SK-N-SH (cell line): ENCODE results near the gene C1orf35. TPM values are rescaled to one million over a fixed set of nuclear protein-coding genes. Genes with fewer than 3 reads are reported as not detected.
A peak's percentile ranks its signal among the peaks of the same experiment; 100 is the strongest.

ENCODE experiments used
- CTCF ChIA-PET: fragments of 300-600, 350-600 bp; formaldehyde crosslinking; extraction: SDS; loops from one replicate; lab custom pipeline; 2021; lab: Yijun Ruan, JAX
- POLR2A ChIA-PET: fragments of 350-600 bp; sonication (Branson Sonifier 250); formaldehyde crosslinking; extraction: SDS; loops from one replicate; lab custom pipeline; 2020; ENCODE audit warnings: antibody characterized with exemption, inconsistent platforms; lab: Yijun Ruan, JAX
- DNase-seq: peaks from one replicate; pipeline ENCODE4 v3.0.0; 2012
- H2AFZ ChIP-seq: fragments of 200-600 bp; sonication (generic); 2 replicates; pipeline ENCODE4 v1.8.1; 2016; ENCODE audit warnings: antibody characterized with exemption, mild to moderate bottlenecking, low read depth
- H3F3A ChIP-seq: fragments of 200-600 bp; sonication (generic); replicated peaks from 2 replicates; pipeline ENCODE3; 2016; ENCODE audit warnings: antibody characterized with exemption, mild to moderate bottlenecking; ENCODE audit not compliant: insufficient read depth
- H3K27ac ChIP-seq, 2 experiments: fragments of 200-500 bp in 1 of 2; fragments of 200-600 bp in 1 of 2; sonication (Bioruptor generic) in 1 of 2; sonication (generic), shearing (Covaris generic) in 1 of 2; 2 replicates each; pipeline versions ENCODE4 v1.5.1 to v1.6.1; 2014 to 2016; ENCODE audit warnings: low read depth in 2 of 2, inconsistent platforms in 1 of 2, low read length in 1 of 2, mild to moderate bottlenecking in 1 of 2, mixed read lengths in 1 of 2
- H3K27me3 ChIP-seq: fragments of 200-600 bp; sonication (generic), shearing (Covaris generic); 2 replicates; pipeline ENCODE4 v1.6.1; 2016; ENCODE audit warnings: mixed run types; ENCODE audit not compliant: insufficient read depth
- H3K36me3 ChIP-seq, 2 experiments: fragments of 200-500 bp in 1 of 2; fragments of 200-600 bp in 1 of 2; sonication (Bioruptor generic) in 1 of 2; sonication (generic) in 1 of 2; replicated peaks in 1 of 2; 2 replicates each; pipeline versions ENCODE3 to v1.5.1; 2014 to 2016; ENCODE audit warnings: low read length in 1 of 2, mild to moderate bottlenecking in 1 of 2; ENCODE audit not compliant: insufficient read depth in 2 of 2, control insufficient read depth in 1 of 2
- H3K4me1 ChIP-seq, 2 experiments: fragments of 200-500 bp in 1 of 2; fragments of 200-600 bp in 1 of 2; sonication (Bioruptor generic) in 1 of 2; sonication (generic), shearing (Covaris generic) in 1 of 2; 2 replicates each; pipeline versions ENCODE4 v1.5.1 to v1.6.1; 2014 to 2016; ENCODE audit warnings: low read depth in 1 of 2, low read length in 1 of 2, mixed run types in 1 of 2; ENCODE audit not compliant: insufficient read depth in 2 of 2, control insufficient read depth in 1 of 2
- H3K4me2 ChIP-seq: fragments of 200-600 bp; sonication (generic), shearing (Covaris generic); 2 replicates; pipeline ENCODE4 v1.6.1; 2017; ENCODE audit warnings: mixed run types
- H3K4me3 ChIP-seq, 2 experiments: fragments of 200-500 bp in 1 of 2; fragments of 200-600 bp in 1 of 2; sonication (Bioruptor generic) in 1 of 2; sonication (generic), shearing (Covaris generic) in 1 of 2; 2 replicates each; pipeline versions ENCODE4 v1.5.1 to v1.8.1; 2014 to 2016; ENCODE audit warnings: low read depth in 2 of 2, inconsistent platforms in 1 of 2, low read length in 1 of 2, mild to moderate bottlenecking in 1 of 2, mixed read lengths in 1 of 2, moderate library complexity in 1 of 2
- H3K79me2 ChIP-seq: fragments of 200-600 bp; sonication (generic); 2 replicates; pipeline ENCODE4 v1.8.1; 2017; ENCODE audit warnings: mild to moderate bottlenecking; ENCODE audit not compliant: insufficient read depth
- H3K9ac ChIP-seq: fragments of 200-600 bp; sonication (generic); 2 replicates; pipeline ENCODE4 v1.6.1; 2017; ENCODE audit warnings: mixed run types
- H3K9me2 ChIP-seq: fragments of 200-600 bp; sonication (generic); 2 replicates; pipeline ENCODE4 v1.6.1; 2017; ENCODE audit warnings: mixed run types
- H3K9me3 ChIP-seq: fragments of 200-600 bp; sonication (generic); 2 replicates; pipeline ENCODE4 v1.6.1; 2017; ENCODE audit warnings: mixed run types, mild to moderate bottlenecking, moderate library complexity
- H4K20me1 ChIP-seq: fragments of 200-600 bp; sonication (generic); 2 replicates; pipeline ENCODE4 v1.6.1; 2017; ENCODE audit warnings: mild to moderate bottlenecking, mixed run types; ENCODE audit not compliant: insufficient read depth
- EP300 ChIP-seq, 2 experiments: IDR thresholded peaks; 2 replicates each; pipeline versions ENCODE4 v1.4.0 to v1.6.1; 2012; ENCODE audit warnings: borderline replicate concordance in 1 of 2, low read depth in 1 of 2, low read length in 1 of 2
- EZH2phosphoT487 ChIP-seq: fragments of 200-600 bp; sonication (generic); IDR thresholded peaks from 2 replicates; pipeline ENCODE4 v1.6.1; 2017; ENCODE audit warnings: low read depth, mixed run types, mild to moderate bottlenecking, antibody characterized with exemption, moderate library complexity, borderline replicate concordance
- GATA2 ChIP-seq: sonication (generic); formaldehyde crosslinking; IDR thresholded peaks from 2 replicates; pipeline ENCODE4 v1.5.0; 2020; ENCODE audit warnings: mild to moderate bottlenecking, missing genetic modification reagents
- JUND ChIP-seq: IDR thresholded peaks from 2 replicates; pipeline ENCODE4 v1.4.0; 2012
- MEF2A ChIP-seq: IDR thresholded peaks from 2 replicates; pipeline ENCODE4 v1.4.0; 2012; ENCODE audit warnings: low read depth, borderline replicate concordance
- NFIC ChIP-seq: IDR thresholded peaks from 2 replicates; pipeline ENCODE4 v1.4.0; 2012; ENCODE audit warnings: borderline replicate concordance
- NRF1 ChIP-seq: IDR thresholded peaks from 2 replicates; pipeline ENCODE4 v1.6.1; 2012; ENCODE audit warnings: low read depth, mild to moderate bottlenecking, low read length
- RCOR1 ChIP-seq: fragments of 150-350 bp; IDR thresholded peaks from 2 replicates; pipeline ENCODE4 v1.6.1; 2017; ENCODE audit warnings: antibody characterized with exemption, low read length
- RFX5 ChIP-seq: IDR thresholded peaks from 2 replicates; pipeline ENCODE4 v1.6.1; 2012; ENCODE audit warnings: mild to moderate bottlenecking, improper control_type of control experiment, low read length
- SIN3A ChIP-seq: IDR thresholded peaks from 2 replicates; pipeline ENCODE4 v1.6.1; 2012; ENCODE audit warnings: low read depth, mild to moderate bottlenecking, low read length, moderate library complexity, borderline replicate concordance
- SMC3 ChIP-seq: IDR thresholded peaks from 2 replicates; pipeline ENCODE4 v1.6.1; 2012; ENCODE audit warnings: low read depth, low read length, improper control_type of control experiment
- TAF1 ChIP-seq: IDR thresholded peaks from 2 replicates; pipeline ENCODE4 v1.6.1; 2012; ENCODE audit warnings: low read depth, mild to moderate bottlenecking, low read length, moderate library complexity, borderline replicate concordance
- WGBS: methylation state at CpG from one replicate; pipeline ENCODE4 v1.1.6; 2017; ENCODE audit warnings: low lambda C conversion rate; 5-methylcytosine and 5-hydroxymethylcytosine counted together
- polyA plus RNA-seq, 3 experiments: library from polyadenylated mRNA; depleted of rRNA; stranded (reverse); fragments of >200 nt; gene quantifications; 2 replicates each; pipeline ENCODE4 v1.2.3, GENCODE V29; 2012
- TF ChIP-seq, protein P1 (sequence below): fragments of 150-350 bp; IDR thresholded peaks from 2 replicates; pipeline ENCODE4 v1.6.1; 2016; ENCODE audit warnings: mild to moderate bottlenecking, low read depth, low read length
- TF ChIP-seq, protein P2 (sequence below): fragments of 150-350 bp; IDR thresholded peaks from 2 replicates; pipeline ENCODE4 v1.6.1; 2017; ENCODE audit warnings: antibody characterized with exemption, low read length, low read depth, borderline replicate concordance
- TF ChIP-seq, protein P3 (sequence below): fragments of 200-600 bp; sonication (generic); IDR thresholded peaks from 2 replicates; pipeline ENCODE4 v1.6.1; 2017; ENCODE audit warnings: antibody characterized with exemption, mild to moderate bottlenecking, moderate library complexity

C1orf35 gene
- polyA plus RNA-seq, 1 of the 3 experiments (the other 2 are of a cell fraction) = 42.9 TPM

DNA sequence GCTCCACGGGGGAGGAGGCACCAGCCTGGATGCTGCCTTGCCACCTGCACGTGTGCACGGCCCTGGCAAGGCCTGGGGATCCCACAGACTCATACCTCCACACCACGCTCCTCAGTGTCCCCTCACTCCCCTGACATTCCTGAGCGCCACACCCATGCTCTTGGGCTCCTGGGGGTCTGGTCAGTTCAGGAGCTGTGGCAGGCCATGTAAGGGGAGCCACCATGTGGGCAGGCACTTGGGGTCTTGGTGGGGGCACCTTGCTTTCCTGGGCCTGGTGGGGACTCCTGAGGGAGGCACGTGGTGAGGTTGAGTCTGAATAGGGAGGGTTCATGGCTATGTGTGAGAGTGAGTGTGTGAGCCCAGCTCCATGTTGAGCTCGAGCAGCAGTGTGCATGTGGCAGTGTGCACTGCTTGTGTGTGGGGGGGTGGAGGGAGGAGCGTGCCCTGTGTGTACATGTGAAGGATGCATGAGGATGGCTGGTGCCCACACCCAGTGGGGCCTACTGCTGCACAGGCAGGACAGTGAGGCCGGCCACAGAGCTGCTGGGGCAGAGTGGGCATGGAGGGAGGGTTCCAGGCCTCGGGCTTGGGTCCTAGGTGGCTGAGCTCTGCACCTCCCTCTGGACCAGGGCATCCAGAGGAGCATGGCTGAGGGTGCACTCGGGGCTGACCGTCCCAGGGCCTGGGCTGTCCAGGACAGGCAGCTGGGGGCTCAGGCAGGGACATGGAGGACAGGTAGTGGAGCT, 48.2 kb upstream of the C1orf35 start:
- no peak overlapping the region for H3K27ac ChIP-seq
- DNase-seq = peak; percentile 14
- TF ChIP-seq, protein P1, sequence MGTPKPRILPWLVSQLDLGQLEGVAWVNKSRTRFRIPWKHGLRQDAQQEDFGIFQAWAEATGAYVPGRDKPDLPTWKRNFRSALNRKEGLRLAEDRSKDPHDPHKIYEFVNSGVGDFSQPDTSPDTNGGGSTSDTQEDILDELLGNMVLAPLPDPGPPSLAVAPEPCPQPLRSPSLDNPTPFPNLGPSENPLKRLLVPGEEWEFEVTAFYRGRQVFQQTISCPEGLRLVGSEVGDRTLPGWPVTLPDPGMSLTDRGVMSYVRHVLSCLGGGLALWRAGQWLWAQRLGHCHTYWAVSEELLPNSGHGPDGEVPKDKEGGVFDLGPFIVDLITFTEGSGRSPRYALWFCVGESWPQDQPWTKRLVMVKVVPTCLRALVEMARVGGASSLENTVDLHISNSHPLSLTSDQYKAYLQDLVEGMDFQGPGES = no peak
- TF ChIP-seq, protein P2, sequence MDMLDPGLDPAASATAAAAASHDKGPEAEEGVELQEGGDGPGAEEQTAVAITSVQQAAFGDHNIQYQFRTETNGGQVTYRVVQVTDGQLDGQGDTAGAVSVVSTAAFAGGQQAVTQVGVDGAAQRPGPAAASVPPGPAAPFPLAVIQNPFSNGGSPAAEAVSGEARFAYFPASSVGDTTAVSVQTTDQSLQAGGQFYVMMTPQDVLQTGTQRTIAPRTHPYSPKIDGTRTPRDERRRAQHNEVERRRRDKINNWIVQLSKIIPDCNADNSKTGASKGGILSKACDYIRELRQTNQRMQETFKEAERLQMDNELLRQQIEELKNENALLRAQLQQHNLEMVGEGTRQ = no peak
- TF ChIP-seq MEF2A (no peak), SMC3 (no peak), SIN3A (no peak), RFX5 (no peak), JUND (no peak), GATA2 (CRISPR knock-in tag) (no peak), EP300 (IDR thresholded peaks at IDR 0.05; ENCODE audit: borderline replicate concordance in 1 of 2, low read depth in 1 of 2, low read length in 1 of 2) (no peak), NFIC (no peak), TAF1 (no peak), RCOR1 (no peak), NRF1 (no peak), EZH2phosphoT487 (no peak)
- TF ChIP-seq, protein P3, sequence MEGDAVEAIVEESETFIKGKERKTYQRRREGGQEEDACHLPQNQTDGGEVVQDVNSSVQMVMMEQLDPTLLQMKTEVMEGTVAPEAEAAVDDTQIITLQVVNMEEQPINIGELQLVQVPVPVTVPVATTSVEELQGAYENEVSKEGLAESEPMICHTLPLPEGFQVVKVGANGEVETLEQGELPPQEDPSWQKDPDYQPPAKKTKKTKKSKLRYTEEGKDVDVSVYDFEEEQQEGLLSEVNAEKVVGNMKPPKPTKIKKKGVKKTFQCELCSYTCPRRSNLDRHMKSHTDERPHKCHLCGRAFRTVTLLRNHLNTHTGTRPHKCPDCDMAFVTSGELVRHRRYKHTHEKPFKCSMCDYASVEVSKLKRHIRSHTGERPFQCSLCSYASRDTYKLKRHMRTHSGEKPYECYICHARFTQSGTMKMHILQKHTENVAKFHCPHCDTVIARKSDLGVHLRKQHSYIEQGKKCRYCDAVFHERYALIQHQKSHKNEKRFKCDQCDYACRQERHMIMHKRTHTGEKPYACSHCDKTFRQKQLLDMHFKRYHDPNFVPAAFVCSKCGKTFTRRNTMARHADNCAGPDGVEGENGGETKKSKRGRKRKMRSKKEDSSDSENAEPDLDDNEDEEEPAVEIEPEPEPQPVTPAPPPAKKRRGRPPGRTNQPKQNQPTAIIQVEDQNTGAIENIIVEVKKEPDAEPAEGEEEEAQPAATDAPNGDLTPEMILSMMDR = no peak
- no peak overlapping the region for H3K4me2 ChIP-seq
- ChIA-PET POLR2A (interaction anchor here (0.7 to 1.3 kb wide), 5 partner anchors 8 to 42 kb away, joined by 3 to 4 read pairs (median 3); partner anchors contain the start of genes GUK1 and IBA57), CTCF (interaction anchor here (2.8 kb wide), 1 partner anchor 14 kb away, joined by 17 read pairs; the partner anchor contains the start of gene IBA57)
- no peak overlapping the region for H3K9ac ChIP-seq
- H3K9me2 ChIP-seq = no peaks in the 10 kb centered on the region
- no peaks in the 10 kb centered on the region for H3F3A ChIP-seq
- no peaks in the 10 kb centered on the region for H3K9me3 ChIP-seq
- WGBS = 93% methylated on average over 7 of the region's 12 CpGs
- H3K79me2 ChIP-seq = peaks cover 7% of the 10 kb centered on the region; the same call in 1 of the 2 replicates
- H3K4me3 ChIP-seq = no peak overlapping the region
- no peak overlapping the region for H2AFZ ChIP-seq
- H3K36me3 ChIP-seq = peaks cover 0 to 23% of the 10 kb centered on the region in 2 experiments
- H4K20me1 ChIP-seq = peaks cover 13% of the 10 kb centered on the region
- H3K4me1 ChIP-seq = peaks cover 0 to 12% of the 10 kb centered on the region in 2 experiments; a peak in 1 of 4 replicates
- no peaks in the 10 kb centered on the region for H3K27me3 ChIP-seq
